ENCODE data around the gene CLTC.
A peak's percentile ranks its signal among the peaks of the same experiment; 100 is the strongest.

The CLTC gene

GRCh38 chr17:59629174-59629573 lies 9.5 kb downstream of the CLTC start:
- Mint-ChIP-seq H3K9me3 (no peaks in the 10 kb centered on the region), H3K27ac (no peak overlapping the region), H3K4me3 (no peak overlapping the region), H3K4me1 (peaks cover 33% of the 10 kb centered on the region), H3K36me3 (ENCODE audit: low read depth) (peaks cover 24% of the 10 kb centered on the region), H3K27me3 (ENCODE audit: low read depth) (no peaks in the 10 kb centered on the region)
- no peak for TF ChIP-seq CTCF (IDR thresholded peaks at IDR 0.05; ENCODE audit: unreplicated experiment in 3 of 3)

GRCh38 chr17:59631276-59631675 lies 11.6 kb downstream of the CLTC start:
- Mint-ChIP-seq H3K36me3 (ENCODE audit: low read depth) (peaks cover 24% of the 10 kb centered on the region), H3K9me3 (no peaks in the 10 kb centered on the region), H3K27ac (peak overlapping the region; percentile 10 to 52 (median 49)), H3K4me1 (peaks cover 32% of the 10 kb centered on the region), H3K27me3 (ENCODE audit: low read depth) (no peaks in the 10 kb centered on the region), H3K4me3 (no peak overlapping the region)
- no peak for TF ChIP-seq CTCF (IDR thresholded peaks at IDR 0.05; ENCODE audit: unreplicated experiment in 3 of 3)

GRCh38 chr17:59632398-59632797 lies 12.7 kb downstream of the CLTC start:
- no peak overlapping the region for H3K4me3 Mint-ChIP-seq
- no peak for TF ChIP-seq CTCF (IDR thresholded peaks at IDR 0.05; ENCODE audit: unreplicated experiment in 3 of 3)
- peak overlapping the region; percentile 70 to 98 (median 83) for H3K27ac Mint-ChIP-seq
- peaks cover 24% of the 10 kb centered on the region for H3K36me3 Mint-ChIP-seq (ENCODE audit: low read depth)
- H3K4me1 Mint-ChIP-seq = peaks cover 29% of the 10 kb centered on the region
- no peaks in the 10 kb centered on the region for H3K9me3 Mint-ChIP-seq
- no peaks in the 10 kb centered on the region for H3K27me3 Mint-ChIP-seq (ENCODE audit: low read depth)

GRCh38 chr17:59633658-59634359 lies 14.1 kb downstream of the CLTC start:
- no peaks in the 10 kb centered on the region for H3K9me3 Mint-ChIP-seq
- TF ChIP-seq CTCF (IDR thresholded peaks at IDR 0.05; ENCODE audit: unreplicated experiment in 3 of 3) = no peak
- no peak overlapping the region for H3K4me3 Mint-ChIP-seq
- H3K27me3 Mint-ChIP-seq (ENCODE audit: low read depth) = no peaks in the 10 kb centered on the region
- H3K4me1 Mint-ChIP-seq = peaks cover 27% of the 10 kb centered on the region
- H3K27ac Mint-ChIP-seq = peak overlapping the region; percentile 95 to 98 (median 96)
- peaks cover 25% of the 10 kb centered on the region for H3K36me3 Mint-ChIP-seq (ENCODE audit: low read depth)

- Mint-ChIP-seq H3K36me3 (ENCODE audit: low read depth) (peaks cover 16% of the 10 kb centered on the region), H3K27ac (peak overlapping the region; percentile 95 to 98 (median 96)), H3K27me3 (ENCODE audit: low read depth) (no peaks in the 10 kb centered on the region), H3K9me3 (no peaks in the 10 kb centered on the region), H3K4me1 (peaks cover 27% of the 10 kb centered on the region), H3K4me3 (peak overlapping the region; percentile 19 to 40 (median 39))
- no peak for TF ChIP-seq CTCF (IDR thresholded peaks at IDR 0.05; ENCODE audit: unreplicated experiment in 3 of 3)
Observed at GRCh38 chr17:59634632-59635541, 15.2 kb downstream of the CLTC start.
